SK-N-SH treated with all-trans-retinoic acid at 6 μM for 48 hours (cell line): ENCODE results near the gene GPR176.

ENCODE experiments used
- ATAC-seq: fragments of 200-7000 bp; cut with Tn5 transposase; 3 replicates; pipeline ENCODE4 v1.9.1; 2020; ENCODE audit warnings: mild to moderate bottlenecking, moderate library complexity
- ARNTL ChIP-seq: fragments of 450-650 bp; formaldehyde crosslinking; IDR thresholded peaks from 2 replicates; pipeline ENCODE4 v1.5.0; 2020; ENCODE audit warnings: low read depth, mild to moderate bottlenecking, moderate library complexity, borderline replicate concordance
- BACH2 ChIP-seq: fragments of 250-450 bp; sonication (Bioruptor Pico); IDR thresholded peaks from 2 replicates; pipeline ENCODE4 v1.9.0; 2021; ENCODE audit warnings: mild to moderate bottlenecking, borderline replicate concordance
- CREB5 ChIP-seq: fragments of 250-450 bp; sonication (Bioruptor Pico); IDR thresholded peaks from 2 replicates; pipeline ENCODE4 v1.5.1; 2020; ENCODE audit warnings: low read depth, mild to moderate bottlenecking, moderate library complexity
- GLIS3 ChIP-seq: fragments of 250-450 bp; sonication (Bioruptor Pico); IDR thresholded peaks from 2 replicates; pipeline ENCODE4 v1.5.0; 2020; ENCODE audit warnings: mild to moderate bottlenecking, moderate library complexity
- ISL1 ChIP-seq: fragments of 250-450 bp; sonication (Bioruptor Pico); IDR thresholded peaks from 2 replicates; pipeline ENCODE4 v2.1.2; 2022; ENCODE audit warnings: mild to moderate bottlenecking, moderate library complexity
- POU6F1 ChIP-seq: fragments of 250-450 bp; sonication (Bioruptor Pico); IDR thresholded peaks from 2 replicates; pipeline ENCODE4 v1.8.0; 2021; ENCODE audit warnings: low read depth, mild to moderate bottlenecking, moderate library complexity, borderline replicate concordance
- PPARA ChIP-seq: fragments of 250-450 bp; sonication (Bioruptor Pico); IDR thresholded peaks from 2 replicates; pipeline ENCODE4 v1.5.0; 2020; ENCODE audit warnings: mild to moderate bottlenecking, borderline replicate concordance
- RARB ChIP-seq: fragments of 250-450 bp; sonication (Bioruptor Pico); IDR thresholded peaks from 2 replicates; pipeline ENCODE4 v1.8.0; 2021; ENCODE audit warnings: mild to moderate bottlenecking, moderate library complexity
- TCF4 ChIP-seq: fragments of 250-450 bp; sonication (Bioruptor Pico); IDR thresholded peaks from 2 replicates; pipeline ENCODE4 v1.8.0; 2021; ENCODE audit warnings: mild to moderate bottlenecking, moderate library complexity, borderline replicate concordance
- TOX ChIP-seq: fragments of 250-450 bp; sonication (Bioruptor Pico); IDR thresholded peaks from 2 replicates; pipeline ENCODE4 v1.8.0; 2021; ENCODE audit warnings: mild to moderate bottlenecking, moderate library complexity, borderline replicate concordance
- ZFP30 ChIP-seq: fragments of 450-650 bp; formaldehyde crosslinking; IDR thresholded peaks from 2 replicates; pipeline ENCODE4 v1.5.0; 2022; ENCODE audit warnings: mild to moderate bottlenecking, moderate library complexity
- ZNF565 ChIP-seq: fragments of 450-650 bp; formaldehyde crosslinking; conservative IDR thresholded peaks from 2 replicates; pipeline ENCODE4 v1.5.0; 2020; ENCODE audit warnings: low read depth, mild to moderate bottlenecking, moderate library complexity
- ZNF70 ChIP-seq: fragments of 450-650 bp; formaldehyde crosslinking; IDR thresholded peaks from 2 replicates; pipeline ENCODE4 v1.5.0; 2020; ENCODE audit warnings: mild to moderate bottlenecking, moderate library complexity
- ZNF8 ChIP-seq: fragments of 450-650 bp; formaldehyde crosslinking; IDR thresholded peaks from 2 replicates; pipeline ENCODE4 v1.5.0; 2020; ENCODE audit warnings: mild to moderate bottlenecking, moderate library complexity
- TF ChIP-seq, protein P1 (sequence below): fragments of 250-450 bp; sonication (Bioruptor Pico); IDR thresholded peaks from 2 replicates; pipeline ENCODE4 v1.8.0; 2020; ENCODE audit warnings: mild to moderate bottlenecking, moderate library complexity, borderline replicate concordance
- TF ChIP-seq, protein P2 (sequence below): fragments of 250-450 bp; sonication (Bioruptor Pico); IDR thresholded peaks from 2 replicates; pipeline ENCODE4 v1.5.0; 2020; ENCODE audit warnings: mild to moderate bottlenecking, moderate library complexity

The GPR176 gene

GRCh38 chr15:39852250-39852649 lies 67.8 kb downstream of the GPR176 start:
- TF ChIP-seq, protein P1, sequence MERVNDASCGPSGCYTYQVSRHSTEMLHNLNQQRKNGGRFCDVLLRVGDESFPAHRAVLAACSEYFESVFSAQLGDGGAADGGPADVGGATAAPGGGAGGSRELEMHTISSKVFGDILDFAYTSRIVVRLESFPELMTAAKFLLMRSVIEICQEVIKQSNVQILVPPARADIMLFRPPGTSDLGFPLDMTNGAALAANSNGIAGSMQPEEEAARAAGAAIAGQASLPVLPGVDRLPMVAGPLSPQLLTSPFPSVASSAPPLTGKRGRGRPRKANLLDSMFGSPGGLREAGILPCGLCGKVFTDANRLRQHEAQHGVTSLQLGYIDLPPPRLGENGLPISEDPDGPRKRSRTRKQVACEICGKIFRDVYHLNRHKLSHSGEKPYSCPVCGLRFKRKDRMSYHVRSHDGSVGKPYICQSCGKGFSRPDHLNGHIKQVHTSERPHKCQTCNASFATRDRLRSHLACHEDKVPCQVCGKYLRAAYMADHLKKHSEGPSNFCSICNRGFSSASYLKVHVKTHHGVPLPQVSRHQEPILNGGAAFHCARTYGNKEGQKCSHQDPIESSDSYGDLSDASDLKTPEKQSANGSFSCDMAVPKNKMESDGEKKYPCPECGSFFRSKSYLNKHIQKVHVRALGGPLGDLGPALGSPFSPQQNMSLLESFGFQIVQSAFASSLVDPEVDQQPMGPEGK, result no peak
- TF ChIP-seq, protein P2, sequence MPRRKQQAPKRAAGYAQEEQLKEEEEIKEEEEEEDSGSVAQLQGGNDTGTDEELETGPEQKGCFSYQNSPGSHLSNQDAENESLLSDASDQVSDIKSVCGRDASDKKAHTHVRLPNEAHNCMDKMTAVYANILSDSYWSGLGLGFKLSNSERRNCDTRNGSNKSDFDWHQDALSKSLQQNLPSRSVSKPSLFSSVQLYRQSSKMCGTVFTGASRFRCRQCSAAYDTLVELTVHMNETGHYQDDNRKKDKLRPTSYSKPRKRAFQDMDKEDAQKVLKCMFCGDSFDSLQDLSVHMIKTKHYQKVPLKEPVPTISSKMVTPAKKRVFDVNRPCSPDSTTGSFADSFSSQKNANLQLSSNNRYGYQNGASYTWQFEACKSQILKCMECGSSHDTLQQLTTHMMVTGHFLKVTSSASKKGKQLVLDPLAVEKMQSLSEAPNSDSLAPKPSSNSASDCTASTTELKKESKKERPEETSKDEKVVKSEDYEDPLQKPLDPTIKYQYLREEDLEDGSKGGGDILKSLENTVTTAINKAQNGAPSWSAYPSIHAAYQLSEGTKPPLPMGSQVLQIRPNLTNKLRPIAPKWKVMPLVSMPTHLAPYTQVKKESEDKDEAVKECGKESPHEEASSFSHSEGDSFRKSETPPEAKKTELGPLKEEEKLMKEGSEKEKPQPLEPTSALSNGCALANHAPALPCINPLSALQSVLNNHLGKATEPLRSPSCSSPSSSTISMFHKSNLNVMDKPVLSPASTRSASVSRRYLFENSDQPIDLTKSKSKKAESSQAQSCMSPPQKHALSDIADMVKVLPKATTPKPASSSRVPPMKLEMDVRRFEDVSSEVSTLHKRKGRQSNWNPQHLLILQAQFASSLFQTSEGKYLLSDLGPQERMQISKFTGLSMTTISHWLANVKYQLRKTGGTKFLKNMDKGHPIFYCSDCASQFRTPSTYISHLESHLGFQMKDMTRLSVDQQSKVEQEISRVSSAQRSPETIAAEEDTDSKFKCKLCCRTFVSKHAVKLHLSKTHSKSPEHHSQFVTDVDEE (CRISPR knock-in tag), result no peak
- no peak for TF ChIP-seq TOX (CRISPR knock-in tag)
- no peak for TF ChIP-seq ZNF8 (CRISPR knock-in tag)
- TF ChIP-seq CREB5 (CRISPR knock-in tag), result no peak
- TF ChIP-seq TCF4, result no peak
- ATAC-seq, result no peak; the same call in 1 of the 3 replicates

- ATAC-seq, result no peak
- TF ChIP-seq ARNTL (CRISPR knock-in tag) (no peak), POU6F1 (CRISPR knock-in tag) (no peak), ISL1 (CRISPR knock-in tag) (peak; percentile 15; the same call in 1 of the 2 replicates), ZFP30 (CRISPR knock-in tag) (no peak)
- TF ChIP-seq, all 23 proteins: peak for 1
Measured at GRCh38 chr15:39851500-39852092, 68.5 kb downstream of the GPR176 start.

DNA sequence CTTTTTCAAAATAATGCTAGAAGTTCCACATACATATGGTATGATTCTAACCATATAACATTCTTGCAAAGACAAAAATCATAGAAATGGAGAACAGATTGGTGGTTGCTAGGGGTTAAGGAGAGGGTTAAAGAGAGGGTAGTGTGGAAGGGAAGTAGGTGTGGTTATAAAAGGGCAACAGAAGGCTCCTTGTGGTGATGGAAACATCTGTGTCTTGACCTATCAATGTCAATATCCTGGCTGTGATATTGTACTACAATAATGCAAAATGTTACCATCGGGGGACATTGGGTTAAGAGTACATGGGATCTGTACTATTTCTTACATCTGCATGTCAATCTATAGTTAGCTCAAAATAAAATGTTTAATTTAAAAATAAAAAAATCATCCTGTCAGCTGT lies 69.6 kb downstream of the GPR176 start:
- no peak for TF ChIP-seq POU6F1 (CRISPR knock-in tag)
- TF ChIP-seq ZFP30 (CRISPR knock-in tag), result no peak
- no peak for TF ChIP-seq ISL1 (CRISPR knock-in tag)
- TF ChIP-seq PPARA (CRISPR knock-in tag), result no peak
- no peak for ATAC-seq

GRCh38 chr15:39846108-39846507 lies 74.0 kb downstream of the GPR176 start:
- no peak for ATAC-seq
- TF ChIP-seq TCF4 (no peak), CREB5 (CRISPR knock-in tag) (no peak), ZNF565 (CRISPR knock-in tag) (no peak), ZNF70 (CRISPR knock-in tag) (no peak), BACH2 (CRISPR knock-in tag) (no peak), PPARA (CRISPR knock-in tag) (no peak), RARB (CRISPR knock-in tag) (no peak), GLIS3 (CRISPR knock-in tag) (no peak), ISL1 (CRISPR knock-in tag) (no peak)
